ENCODE measurements around the gene ALDH1A2. TPM values are rescaled to one million over a fixed set of nuclear protein-coding genes. Genes with fewer than 3 reads are reported as not detected.

Gene ALDH1A2
- total and polyA plus RNA-seq, 12 donors: 1.8 to 277 (median 8.3) TPM

GRCh38 chr15:58064082-58064979 lies 1.2 kb downstream of the ALDH1A2 start:
- TF ChIP-seq POLR2A (IDR thresholded peaks at IDR 0.05): no peak
- no peak for TF ChIP-seq CTCF (IDR thresholded peaks at IDR 0.05)
- H3K4me3 ChIP-seq: peak overlapping the region in 1 of 4 donors; percentile 56
- H3K27ac ChIP-seq: peak overlapping the region in 1 of 5 donors; percentile 49
- peaks cover 6 to 9% of the 10 kb centered on the region in 2 donors for H3K4me1 ChIP-seq (replicated peaks in 1 of 2)
- H3K36me3 ChIP-seq (replicated peaks in 1 of 2): no peaks in the 10 kb centered on the region
- intact Hi-C loops (cut with DNase I): loop anchor here (10.0 kb wide), 2 partner anchors 120 to 510 kb away; no protein-coding TSS in a partner anchor
- peaks cover 71% of the 10 kb centered on the region for H3K27me3 ChIP-seq
- no peaks in the 10 kb centered on the region for H3K9me3 ChIP-seq (replicated peaks in 1 of 3)
- DNase-seq: no peak
- WGBS, 4 donors: 15 to 21% (median 19%) methylated on average over 22 of the region's 22 CpGs

GRCh38 chr15:58063614-58064013 lies 1.9 kb downstream of the ALDH1A2 start:
- no peaks in the 10 kb centered on the region for H3K36me3 ChIP-seq (replicated peaks in 1 of 2)
- H3K27me3 ChIP-seq: peaks cover 76% of the 10 kb centered on the region

GRCh38 chr15:58062983-58063382 lies 2.5 kb downstream of the ALDH1A2 start:
- Histone ChIP-seq H3K9me3 (replicated peaks in 1 of 3) (no peaks in the 10 kb centered on the region), H3K4me3 (peak overlapping the region in 1 of 4 donors; percentile 10), H3K27me3 (peaks cover 77% of the 10 kb centered on the region), H3K27ac (no peak overlapping the region), H3K4me1 (replicated peaks in 1 of 2) (peaks cover 6 to 9% of the 10 kb centered on the region in 2 donors), H3K36me3 (replicated peaks in 1 of 2) (no peaks in the 10 kb centered on the region)
- WGBS, 4 donors: 72 to 86% (median 79%) methylated on average over 4 of the region's 4 CpGs
- no peak for DNase-seq
- intact Hi-C loops (cut with DNase I): loop anchor here (10.0 kb wide), 2 partner anchors 122 to 508 kb away; no protein-coding TSS in a partner anchor
- TF ChIP-seq CTCF (IDR thresholded peaks at IDR 0.05) (no peak), POLR2A (IDR thresholded peaks at IDR 0.05) (no peak)

More at GRCh38 chr15:58063614-58064013, 1.9 kb downstream of the ALDH1A2 start:
- intact Hi-C loops (cut with DNase I): loop anchor here (10.0 kb wide), 2 partner anchors 121 to 509 kb away; no protein-coding TSS in a partner anchor
- WGBS, 4 donors: 37 to 50% (median 46%) methylated on average over 3 of the region's 3 CpGs
- Histone ChIP-seq H3K4me1 (replicated peaks in 1 of 2) (peaks cover 6 to 9% of the 10 kb centered on the region in 2 donors), H3K9me3 (replicated peaks in 1 of 3) (no peaks in the 10 kb centered on the region), H3K4me3 (no peak overlapping the region), H3K27ac (no peak overlapping the region)
- no peak for DNase-seq
- TF ChIP-seq CTCF (IDR thresholded peaks at IDR 0.05): no peak
- no peak for TF ChIP-seq POLR2A (IDR thresholded peaks at IDR 0.05)

GRCh38 chr15:58062175-58062574 lies 3.3 kb downstream of the ALDH1A2 start:
- H3K27ac ChIP-seq: no peak overlapping the region
- TF ChIP-seq POLR2A (IDR thresholded peaks at IDR 0.05): no peak
- no peak for TF ChIP-seq CTCF (IDR thresholded peaks at IDR 0.05)
- H3K9me3 ChIP-seq (replicated peaks in 1 of 3): no peaks in the 10 kb centered on the region
- H3K36me3 ChIP-seq (replicated peaks in 1 of 2): no peaks in the 10 kb centered on the region
- no peak for DNase-seq
- peaks cover 78% of the 10 kb centered on the region for H3K27me3 ChIP-seq
- intact Hi-C loops (cut with DNase I): loop anchor here (10.0 kb wide), 2 partner anchors 123 to 507 kb away; no protein-coding TSS in a partner anchor
- 38 to 45% (median 42%) methylated on average over 5 of the region's 5 CpGs for WGBS, 4 donors
- H3K4me3 ChIP-seq: no peak overlapping the region
- H3K4me1 ChIP-seq (replicated peaks in 1 of 2): peaks cover 6 to 9% of the 10 kb centered on the region in 2 donors

Data from adrenal gland (tissue), 12 donors.